Astrocyte (in vitro differentiated cells and primary cell): ENCODE results near the gene NPAS3. TPM values are rescaled to one million over a fixed set of nuclear protein-coding genes. Genes with fewer than 3 reads are reported as not detected.

ENCODE experiments used
- DNase-seq: peaks from one replicate; pipeline ENCODE4 v3.0.0-alpha.2; 2010; ENCODE audit warnings: low read depth
- FAIRE-seq: peaks from 2 replicates; lab custom pipeline; 2011; peaks lifted over from hg19 to GRCh38; lab: Jason Lieb, UNC
- H2AFZ ChIP-seq: 2 replicates; pipeline ENCODE4 v1.6.0; 2012; ENCODE audit warnings: low read depth, low read length, inconsistent platforms
- H3K27ac ChIP-seq: 2 replicates; pipeline ENCODE4 v1.5.1; 2011; ENCODE audit warnings: low read depth, low read length, inconsistent platforms
- H3K27me3 ChIP-seq: 2 replicates; pipeline ENCODE4 v1.6.0; 2011; ENCODE audit warnings: low read length, inconsistent platforms; ENCODE audit not compliant: insufficient read depth
- H3K36me3 ChIP-seq: 2 replicates; pipeline ENCODE4 v1.5.1; 2011; ENCODE audit warnings: low read length, inconsistent platforms; ENCODE audit not compliant: insufficient read depth
- H3K4me1 ChIP-seq: 2 replicates; pipeline ENCODE4 v1.5.1; 2011; ENCODE audit warnings: low read length, inconsistent platforms; ENCODE audit not compliant: insufficient read depth
- H3K4me2 ChIP-seq: 2 replicates; pipeline ENCODE4 v1.6.0; 2012; ENCODE audit warnings: low read length, inconsistent platforms
- H3K4me3 ChIP-seq: 2 replicates; pipeline ENCODE4 v1.5.1; 2011; ENCODE audit warnings: low read depth, mild to moderate bottlenecking, low read length, inconsistent platforms; ENCODE audit not compliant: insufficient read depth
- H3K79me2 ChIP-seq: 2 replicates; pipeline ENCODE4 v1.6.0; 2012; ENCODE audit warnings: mild to moderate bottlenecking, low read length, inconsistent platforms; ENCODE audit not compliant: insufficient read depth
- H3K9ac ChIP-seq: 2 replicates; pipeline ENCODE4 v1.6.0; 2012; ENCODE audit warnings: mild to moderate bottlenecking, low read length, inconsistent platforms
- H3K9me3 ChIP-seq: 2 replicates; pipeline ENCODE4 v1.5.1; 2012; ENCODE audit warnings: low read depth, mild to moderate bottlenecking, low read length, inconsistent platforms; ENCODE audit not compliant: insufficient read depth
- H4K20me1 ChIP-seq: 2 replicates; pipeline ENCODE4 v1.6.0; 2012; ENCODE audit warnings: low read length, inconsistent platforms; ENCODE audit not compliant: insufficient read depth
- H3K27ac Mint-ChIP-seq: one replicate; pipeline ENCODE4 v1.8.0; 2021; ENCODE audit warnings: mild to moderate bottlenecking, mixed read lengths; ENCODE audit not compliant: unreplicated experiment
- H3K27me3 Mint-ChIP-seq: one replicate; pipeline ENCODE4 v1.8.0; 2021; ENCODE audit warnings: low read depth, mixed read lengths; ENCODE audit not compliant: unreplicated experiment
- H3K36me3 Mint-ChIP-seq: one replicate; pipeline ENCODE4 v1.8.0; 2021; ENCODE audit warnings: low read depth, mixed read lengths; ENCODE audit not compliant: unreplicated experiment
- H3K4me1 Mint-ChIP-seq: one replicate; pipeline ENCODE4 v1.8.0; 2021; ENCODE audit warnings: low read depth, mixed read lengths; ENCODE audit not compliant: unreplicated experiment
- H3K4me3 Mint-ChIP-seq: one replicate; pipeline ENCODE4 v1.8.0; 2021; ENCODE audit warnings: mild to moderate bottlenecking, moderate library complexity, mixed read lengths; ENCODE audit not compliant: unreplicated experiment
- H3K9me3 Mint-ChIP-seq: one replicate; pipeline ENCODE4 v1.8.0; 2021; ENCODE audit warnings: mild to moderate bottlenecking, mixed read lengths; ENCODE audit not compliant: unreplicated experiment
- EZH2 ChIP-seq: IDR thresholded peaks from 2 replicates; pipeline ENCODE4 v1.6.1; 2012; ENCODE audit warnings: mild to moderate bottlenecking, low read length, inconsistent platforms; ENCODE audit not compliant: insufficient read depth
- total RNA-seq: library from RNA; stranded (reverse); gene quantifications from 2 replicates; pipeline ENCODE4 v1.2.1, GENCODE V29; 2021
- TF ChIP-seq, protein P1 (sequence below): IDR thresholded peaks from 2 replicates; pipeline ENCODE4 v1.5.1; 2011; ENCODE audit warnings: low read depth, mild to moderate bottlenecking, inconsistent platforms, low read length, moderate library complexity; ENCODE audit not compliant: insufficient read depth

The NPAS3 gene
- total RNA-seq, 1 donor from 2014 or later = 2.6 TPM

DNA sequence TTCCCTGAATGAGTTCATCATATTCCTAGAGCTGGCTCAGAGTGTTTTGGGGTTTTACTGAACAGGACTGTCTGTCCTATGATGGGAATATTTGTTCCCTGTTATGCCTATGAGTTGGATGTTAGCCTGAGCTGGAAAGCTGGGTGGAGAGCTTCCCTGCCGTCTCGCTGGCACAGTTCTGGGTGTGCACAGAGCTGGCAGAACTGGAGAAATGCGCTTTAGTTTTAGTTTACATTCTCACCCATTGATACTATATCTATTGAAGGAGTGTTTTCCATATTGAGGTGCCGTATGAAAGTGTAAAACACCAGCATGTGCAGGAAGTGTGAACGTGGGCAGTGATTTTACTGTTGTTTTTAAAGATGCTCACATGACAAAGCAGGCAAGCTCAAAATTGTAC is 549.9 kb downstream of the NPAS3 start:
- Mint-ChIP-seq H3K27ac (no peak overlapping the region), H3K36me3 (no peaks in the 10 kb centered on the region), H3K9me3 (no peaks in the 10 kb centered on the region), H3K27me3 (peaks cover 3% of the 10 kb centered on the region), H3K4me1 (no peaks in the 10 kb centered on the region), H3K4me3 (no peak overlapping the region)
- Histone ChIP-seq H3K9me3 (no peaks in the 10 kb centered on the region), H3K79me2 (no peaks in the 10 kb centered on the region), H3K27me3 (no peaks in the 10 kb centered on the region), H4K20me1 (no peaks in the 10 kb centered on the region), H3K9ac (no peak overlapping the region), H3K36me3 (no peaks in the 10 kb centered on the region), H3K27ac (no peak overlapping the region), H2AFZ (no peak overlapping the region), H3K4me3 (no peak overlapping the region), H3K4me1 (no peaks in the 10 kb centered on the region), H3K4me2 (no peak overlapping the region)
- FAIRE-seq (no peak), DNase-seq (no peak)
- TF ChIP-seq, protein P1, sequence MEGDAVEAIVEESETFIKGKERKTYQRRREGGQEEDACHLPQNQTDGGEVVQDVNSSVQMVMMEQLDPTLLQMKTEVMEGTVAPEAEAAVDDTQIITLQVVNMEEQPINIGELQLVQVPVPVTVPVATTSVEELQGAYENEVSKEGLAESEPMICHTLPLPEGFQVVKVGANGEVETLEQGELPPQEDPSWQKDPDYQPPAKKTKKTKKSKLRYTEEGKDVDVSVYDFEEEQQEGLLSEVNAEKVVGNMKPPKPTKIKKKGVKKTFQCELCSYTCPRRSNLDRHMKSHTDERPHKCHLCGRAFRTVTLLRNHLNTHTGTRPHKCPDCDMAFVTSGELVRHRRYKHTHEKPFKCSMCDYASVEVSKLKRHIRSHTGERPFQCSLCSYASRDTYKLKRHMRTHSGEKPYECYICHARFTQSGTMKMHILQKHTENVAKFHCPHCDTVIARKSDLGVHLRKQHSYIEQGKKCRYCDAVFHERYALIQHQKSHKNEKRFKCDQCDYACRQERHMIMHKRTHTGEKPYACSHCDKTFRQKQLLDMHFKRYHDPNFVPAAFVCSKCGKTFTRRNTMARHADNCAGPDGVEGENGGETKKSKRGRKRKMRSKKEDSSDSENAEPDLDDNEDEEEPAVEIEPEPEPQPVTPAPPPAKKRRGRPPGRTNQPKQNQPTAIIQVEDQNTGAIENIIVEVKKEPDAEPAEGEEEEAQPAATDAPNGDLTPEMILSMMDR = no peak
- TF ChIP-seq EZH2 = no peak

- no peaks in the 10 kb centered on the region for H3K4me1 ChIP-seq
- no peaks in the 10 kb centered on the region for H3K4me1 Mint-ChIP-seq
- no peaks in the 10 kb centered on the region for H4K20me1 ChIP-seq
- no peak overlapping the region for H3K4me3 Mint-ChIP-seq
- H3K36me3 ChIP-seq = no peaks in the 10 kb centered on the region
- H2AFZ ChIP-seq = no peak overlapping the region
- no peaks in the 10 kb centered on the region for H3K79me2 ChIP-seq
- DNase-seq (no peak), FAIRE-seq (no peak)
- H3K9me3 Mint-ChIP-seq = peaks cover 8% of the 10 kb centered on the region
- H3K36me3 Mint-ChIP-seq = peaks cover 2% of the 10 kb centered on the region
- H3K9me3 ChIP-seq = no peaks in the 10 kb centered on the region
- H3K27me3 Mint-ChIP-seq = peaks cover 3% of the 10 kb centered on the region
- H3K4me3 ChIP-seq = no peak overlapping the region
- H3K27me3 ChIP-seq = no peaks in the 10 kb centered on the region
- H3K27ac Mint-ChIP-seq = no peak overlapping the region
- no peak overlapping the region for H3K27ac ChIP-seq
- H3K4me2 ChIP-seq = no peak overlapping the region
- H3K9ac ChIP-seq = no peak overlapping the region
- TF ChIP-seq EZH2 = no peak
- TF ChIP-seq, protein P1 = no peak
Measured at GRCh38 chr14:33490555-33490954, 551.9 kb downstream of the NPAS3 start.

- Histone ChIP-seq H2AFZ (no peak overlapping the region), H4K20me1 (no peaks in the 10 kb centered on the region), H3K36me3 (no peaks in the 10 kb centered on the region), H3K9ac (no peak overlapping the region), H3K79me2 (no peaks in the 10 kb centered on the region), H3K4me3 (no peak overlapping the region), H3K27me3 (no peaks in the 10 kb centered on the region), H3K9me3 (no peaks in the 10 kb centered on the region), H3K4me1 (no peaks in the 10 kb centered on the region), H3K4me2 (no peak overlapping the region), H3K27ac (no peak overlapping the region)
- H3K27ac Mint-ChIP-seq = no peak overlapping the region
- DNase-seq (no peak), FAIRE-seq (no peak)
- no peak overlapping the region for H3K4me3 Mint-ChIP-seq
- H3K4me1 Mint-ChIP-seq = no peaks in the 10 kb centered on the region
- H3K9me3 Mint-ChIP-seq = peaks cover 10% of the 10 kb centered on the region
- TF ChIP-seq, protein P1 = no peak
- no peak for TF ChIP-seq EZH2
- H3K27me3 Mint-ChIP-seq = peaks cover 3% of the 10 kb centered on the region
- peaks cover 3% of the 10 kb centered on the region for H3K36me3 Mint-ChIP-seq
Measured at GRCh38 chr14:33491112-33491511, 552.4 kb downstream of the NPAS3 start.
